BLaER1 treated with 17β-estradiol and CSF1 and Interleukin-3, amounts not matched to agents 10 nM and 100 nM (cell line): ENCODE results near the gene CDH23.
A peak's percentile ranks its signal among the peaks of the same experiment; 100 is the strongest.
"Not testable (repeated sequence)": the region's sequence is repeated elsewhere in the genome, so short reads cannot be mapped to it uniquely, and the experiment has no call there.

Experiments used
- H3K27ac ChIP-seq, 11 experiments: shearing (Covaris generic); formaldehyde crosslinking; 2 replicates each; pipeline ENCODE4 v1.8.1; 2022
- H3K27me3 ChIP-seq, 11 experiments: shearing (Covaris generic); formaldehyde crosslinking; 2 replicates each; pipeline ENCODE4 v1.8.1; 2022
- H3K36me3 ChIP-seq, 11 experiments: shearing (Covaris generic); formaldehyde crosslinking; 2 replicates each; pipeline ENCODE4 v1.8.1; 2022
- H3K4me1 ChIP-seq, 10 experiments: shearing (Covaris generic); formaldehyde crosslinking; 2 replicates each; pipeline ENCODE4 v1.8.1; 2022
- H3K4me2 ChIP-seq, 11 experiments: shearing (Covaris generic); formaldehyde crosslinking; 2 replicates each; pipeline ENCODE4 v1.8.1; 2022
- H3K4me3 ChIP-seq, 10 experiments: shearing (Covaris generic); formaldehyde crosslinking; 2 replicates each; pipeline ENCODE4 v1.8.1; 2022
- H3K9ac ChIP-seq, 11 experiments: shearing (Covaris generic); formaldehyde crosslinking; 2 replicates each; pipeline ENCODE4 v1.8.1; 2022
- H3K9me3 ChIP-seq, 11 experiments: shearing (Covaris generic); formaldehyde crosslinking; replicated peaks in 1 of 11; 2 replicates each; pipeline ENCODE4 v1.8.1; 2022
- H4K20me1 ChIP-seq, 11 experiments: shearing (Covaris generic); formaldehyde crosslinking; 2 replicates each; pipeline ENCODE4 v1.8.1; 2022
- Cebpa-rat ChIP-seq, 11 experiments: shearing (Covaris generic); IDR thresholded peaks; 2 replicates each; pipeline ENCODE4 v1.8.1; 2022

The CDH23 gene

DNA sequence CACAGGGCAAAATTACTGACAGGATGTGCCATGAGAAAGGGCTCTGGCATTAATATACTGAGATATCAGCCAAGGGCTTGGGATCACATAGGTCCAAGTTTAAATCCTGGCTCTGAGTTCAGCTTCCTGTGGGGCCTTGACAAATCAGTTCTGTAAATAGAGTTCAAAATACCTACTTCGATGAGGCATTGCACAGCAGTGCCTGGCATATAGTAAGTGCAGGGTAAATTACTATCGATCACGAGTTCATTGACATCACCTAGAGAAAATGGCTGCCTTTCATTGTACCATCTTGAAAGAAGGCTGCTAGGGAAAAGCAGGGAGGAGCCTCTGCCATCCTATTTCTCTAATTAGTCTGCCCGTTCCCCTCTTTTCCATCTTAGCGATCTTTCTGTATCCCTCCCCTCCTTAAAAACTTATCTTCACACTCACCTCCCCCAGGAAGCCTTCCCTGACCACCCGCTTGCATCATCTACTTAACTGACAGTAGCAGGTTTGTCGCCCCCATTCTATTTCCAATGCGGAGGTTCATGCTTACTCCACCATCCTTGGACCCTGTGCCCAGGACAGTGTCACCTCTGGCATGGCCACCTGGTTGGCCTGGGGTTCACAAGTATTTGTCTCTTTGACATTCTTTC lies 198.3 kb downstream of the CDH23 start:
- H3K4me1 ChIP-seq = peaks cover 71 to 99% (median 78%) of the 10 kb centered on the region in 10 experiments
- H3K27me3 ChIP-seq = no peaks in the 10 kb centered on the region
- H3K36me3 ChIP-seq = no peaks in the 10 kb centered on the region
- peak overlapping the region in 5 of 11 experiments; percentile 45 to 68 (median 46); a peak in 7 of 22 replicates for H3K4me2 ChIP-seq
- no peak overlapping the region for H3K4me3 ChIP-seq
- no peak for TF ChIP-seq Cebpa-rat (IDR thresholded peaks at IDR 0.05)
- H3K27ac ChIP-seq = peak overlapping the region in 1 of 11 experiments; percentile 34; a peak in 2 of 22 replicates
- no peaks in the 10 kb centered on the region for H4K20me1 ChIP-seq
- no peak overlapping the region for H3K9ac ChIP-seq
- no peaks in the 10 kb centered on the region for H3K9me3 ChIP-seq

DNA sequence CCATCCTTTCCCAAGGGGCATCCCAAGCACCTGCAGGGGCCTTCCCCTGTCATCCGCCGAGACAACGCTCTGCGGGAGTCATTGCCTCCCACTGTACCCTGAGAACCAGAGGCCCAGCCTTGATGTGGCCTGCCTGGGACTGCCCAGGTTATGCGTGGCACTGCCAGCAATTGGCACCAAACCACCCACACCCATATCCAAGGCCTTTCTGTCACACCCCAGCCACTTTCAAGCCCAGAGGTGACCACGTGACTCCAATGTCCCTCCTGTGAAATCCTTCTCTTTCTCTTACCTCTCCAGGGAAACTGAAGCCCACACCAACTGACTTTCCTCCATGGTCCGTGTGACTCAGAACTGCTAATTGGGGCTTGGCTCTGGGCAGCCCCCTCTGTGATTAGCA lies 198.9 kb downstream of the CDH23 start:
- Histone ChIP-seq H4K20me1 (no peaks in the 10 kb centered on the region), H3K27ac (peak overlapping the region in 2 of 11 experiments; percentile 14 to 34; a peak in 4 of 22 replicates), H3K4me2 (peak overlapping the region in 6 of 11 experiments; percentile 1 to 88 (median 38); a peak in 6 of 22 replicates), H3K27me3 (no peaks in the 10 kb centered on the region), H3K9ac (no peak overlapping the region), H3K9me3 (no peaks in the 10 kb centered on the region), H3K36me3 (no peaks in the 10 kb centered on the region), H3K4me3 (no peak overlapping the region), H3K4me1 (peaks cover 65 to 99% (median 74%) of the 10 kb centered on the region in 10 experiments)
- no peak for TF ChIP-seq Cebpa-rat (IDR thresholded peaks at IDR 0.05)

DNA sequence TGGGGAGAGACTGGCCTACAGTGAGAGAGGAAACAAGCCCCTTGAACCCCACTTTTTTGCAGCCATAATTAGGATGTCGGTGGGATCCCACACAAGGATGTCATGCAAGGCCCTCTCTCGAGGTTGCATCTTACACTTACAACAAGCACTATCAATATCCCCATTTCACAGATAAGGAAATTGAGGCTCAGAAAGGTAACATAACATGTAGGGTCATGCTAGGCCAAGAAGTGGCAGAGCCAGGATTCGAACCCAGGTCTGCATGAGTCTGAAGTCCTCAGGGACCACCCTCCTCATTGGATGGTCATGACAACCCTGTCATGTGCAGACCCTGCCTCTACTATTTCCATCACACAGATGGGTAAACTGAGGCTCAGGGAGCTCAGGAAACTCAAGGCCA lies 199.4 kb downstream of the CDH23 start:
- H3K9ac ChIP-seq = no peak overlapping the region

DNA sequence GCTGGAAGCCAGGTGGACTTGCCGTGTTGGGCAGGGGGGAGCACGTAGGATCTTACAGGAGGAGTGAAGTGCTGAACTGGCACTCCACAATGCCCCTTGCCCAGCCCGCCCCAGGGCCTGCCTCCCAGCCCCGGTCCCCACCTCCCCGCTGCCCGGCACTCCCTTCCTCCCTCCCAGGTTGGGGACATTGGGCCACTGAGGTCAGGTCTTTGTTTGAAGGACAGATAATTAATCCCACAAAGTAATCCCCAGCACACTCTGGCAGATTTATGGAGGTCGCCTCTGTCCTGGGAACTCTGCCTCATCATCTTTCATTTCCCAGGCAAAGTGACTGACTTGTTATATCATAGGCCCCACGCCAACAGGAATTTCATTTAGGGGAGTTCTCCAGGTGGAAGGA lies 200.0 kb downstream of the CDH23 start:
- no peaks in the 10 kb centered on the region for H3K27me3 ChIP-seq
- no peaks in the 10 kb centered on the region for H3K9me3 ChIP-seq
- peaks cover 54 to 99% (median 65%) of the 10 kb centered on the region in 10 experiments for H3K4me1 ChIP-seq
- H3K36me3 ChIP-seq = no peaks in the 10 kb centered on the region
- H3K4me2 ChIP-seq = peak overlapping the region in 3 of 11 experiments; percentile 31 to 88 (median 68); a peak in 7 of 22 replicates
- peak overlapping the region in 5 of 11 experiments; percentile 9 to 90 (median 84); a peak in 5 of 22 replicates for H3K27ac ChIP-seq
- no peak overlapping the region for H3K4me3 ChIP-seq
- no peak for TF ChIP-seq Cebpa-rat (IDR thresholded peaks at IDR 0.05)
- no peaks in the 10 kb centered on the region for H4K20me1 ChIP-seq
- H3K9ac ChIP-seq = peak overlapping the region in 1 of 11 experiments; percentile 75; a peak in 1 of 22 replicates

More for the DNA sequence above, 199.4 kb downstream of the CDH23 start:
- H3K27me3 ChIP-seq = no peaks in the 10 kb centered on the region
- H3K4me1 ChIP-seq = peaks cover 60 to 99% (median 71%) of the 10 kb centered on the region in 10 experiments
- TF ChIP-seq Cebpa-rat (IDR thresholded peaks at IDR 0.05) = no peak
- no peaks in the 10 kb centered on the region for H4K20me1 ChIP-seq
- H3K27ac ChIP-seq = peak overlapping the region in 3 of 11 experiments; percentile 9 to 90 (median 14); a peak in 3 of 22 replicates
- H3K9me3 ChIP-seq = no peaks in the 10 kb centered on the region
- no peaks in the 10 kb centered on the region for H3K36me3 ChIP-seq
- no peak overlapping the region for H3K4me3 ChIP-seq
- peak overlapping the region in 3 of 11 experiments; percentile 31 to 88 (median 68); a peak in 5 of 22 replicates for H3K4me2 ChIP-seq

DNA sequence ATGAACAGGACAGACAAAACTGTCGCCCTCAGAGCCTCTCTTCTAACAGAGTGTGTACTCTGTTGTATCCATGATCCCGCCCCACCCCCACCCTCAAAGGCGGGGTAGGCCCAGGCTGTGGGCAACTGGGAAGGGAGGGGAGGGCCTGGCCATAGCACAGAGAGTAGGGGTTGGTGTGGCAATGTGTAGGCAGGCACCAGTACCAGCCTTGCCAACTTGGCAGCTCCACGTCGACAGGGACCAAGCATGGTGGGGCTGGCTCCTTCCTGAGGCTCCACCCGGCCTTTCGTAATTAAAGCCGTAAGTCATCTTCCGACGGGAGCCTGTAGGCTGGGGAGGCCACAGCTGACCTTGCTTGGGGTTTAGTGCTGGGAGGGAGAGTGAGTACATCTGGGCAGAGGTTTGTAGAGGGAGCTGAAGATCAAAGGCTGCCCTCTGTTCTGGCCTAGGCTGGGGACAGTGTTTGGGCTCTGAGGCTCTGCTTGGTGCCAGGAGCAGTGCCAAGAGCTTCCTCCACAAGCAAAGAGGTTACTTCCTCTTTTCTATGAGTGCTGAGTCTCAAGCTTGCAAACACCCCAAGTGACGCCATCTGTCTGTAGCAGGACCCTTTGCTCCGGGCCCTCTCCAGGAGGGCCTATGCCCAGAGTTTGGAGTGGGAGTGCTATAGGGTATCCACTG lies 201.2 kb downstream of the CDH23 start:
- peak overlapping the region in 1 of 10 experiments; percentile 16; a peak in 1 of 20 replicates for H3K4me3 ChIP-seq
- peak overlapping the region; percentile 28 to 90 (median 73) for H3K27ac ChIP-seq
- no peak for TF ChIP-seq Cebpa-rat (IDR thresholded peaks at IDR 0.05)
- H3K9ac ChIP-seq = peak overlapping the region in 8 of 11 experiments; percentile 21 to 75 (median 56); a peak in 15 of 22 replicates
- H3K4me1 ChIP-seq = peaks cover 42 to 93% (median 53%) of the 10 kb centered on the region in 10 experiments
- no peaks in the 10 kb centered on the region for H3K27me3 ChIP-seq
- H3K4me2 ChIP-seq = peak overlapping the region; percentile 40 to 88 (median 65)
- no peaks in the 10 kb centered on the region for H3K9me3 ChIP-seq
- no peaks in the 10 kb centered on the region for H4K20me1 ChIP-seq
- no peaks in the 10 kb centered on the region for H3K36me3 ChIP-seq

DNA sequence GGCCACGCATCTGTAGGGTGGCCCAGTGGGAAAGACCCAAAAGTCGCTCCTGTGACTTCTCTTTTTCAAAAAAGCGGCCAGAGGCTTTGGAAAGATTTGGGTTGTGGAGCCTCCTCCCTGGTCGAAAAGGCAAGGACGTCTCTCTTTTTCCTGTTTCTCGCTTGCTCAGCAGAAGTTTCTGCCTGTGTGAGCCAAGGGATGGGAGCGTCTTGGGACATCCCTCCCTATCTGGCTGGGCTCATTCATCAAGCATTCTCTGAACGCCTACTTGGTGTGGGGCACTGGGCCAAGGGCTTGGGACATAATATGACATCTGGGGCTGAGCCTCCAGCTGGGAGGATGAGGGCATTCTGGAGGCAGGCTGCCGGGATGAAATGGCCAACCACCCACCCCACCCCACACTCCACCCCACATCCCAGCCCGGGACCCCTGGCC lies 201.9 kb downstream of the CDH23 start:
- Histone ChIP-seq H3K36me3 (no peaks in the 10 kb centered on the region), H4K20me1 (no peaks in the 10 kb centered on the region), H3K9me3 (no peaks in the 10 kb centered on the region), H3K4me1 (peaks cover 36 to 94% (median 47%) of the 10 kb centered on the region in 10 experiments), H3K9ac (peak overlapping the region in 7 of 11 experiments; percentile 21 to 75 (median 62); a peak in 12 of 22 replicates), H3K4me2 (peak overlapping the region; percentile 40 to 88 (median 65)), H3K4me3 (peak overlapping the region in 1 of 10 experiments; percentile 16; a peak in 1 of 20 replicates), H3K27ac (peak overlapping the region; percentile 28 to 90 (median 73); a peak in 21 of 22 replicates), H3K27me3 (no peaks in the 10 kb centered on the region)
- TF ChIP-seq Cebpa-rat (IDR thresholded peaks at IDR 0.05) = no peak

DNA sequence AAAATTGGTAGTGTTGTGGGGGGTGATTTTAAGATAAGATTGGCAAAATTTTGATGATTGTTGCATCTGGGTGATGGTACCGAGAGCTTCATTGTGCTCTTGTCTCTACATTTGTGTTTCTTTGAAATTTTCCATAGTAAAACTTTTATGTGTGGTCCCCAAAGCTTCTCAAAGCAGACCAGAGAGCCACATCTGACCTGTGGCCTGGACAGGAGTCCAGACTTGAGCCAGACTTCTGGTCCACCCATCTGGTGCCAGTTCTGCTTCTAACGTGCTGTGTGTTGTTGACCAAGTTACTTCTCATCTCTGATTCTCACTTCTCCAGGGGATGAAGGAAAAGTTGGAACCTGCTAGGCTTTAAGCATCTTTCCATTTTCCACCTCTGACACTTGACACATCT lies 202.8 kb downstream of the CDH23 start:
- H3K9ac ChIP-seq = peak overlapping the region in 2 of 11 experiments; percentile 21 to 75; a peak in 2 of 22 replicates
- H3K27me3 ChIP-seq = no peaks in the 10 kb centered on the region
- H3K9me3 ChIP-seq = no peaks in the 10 kb centered on the region
- peak overlapping the region in 3 of 11 experiments; percentile 41 to 90 (median 89); a peak in 5 of 22 replicates for H3K27ac ChIP-seq
- H4K20me1 ChIP-seq = no peaks in the 10 kb centered on the region
- H3K4me3 ChIP-seq = no peak overlapping the region
- H3K4me2 ChIP-seq = peak overlapping the region in 3 of 11 experiments; percentile 68 to 88 (median 85); a peak in 6 of 22 replicates
- H3K4me1 ChIP-seq = peaks cover 28 to 94% (median 42%) of the 10 kb centered on the region in 10 experiments
- H3K36me3 ChIP-seq = no peaks in the 10 kb centered on the region
- no peak for TF ChIP-seq Cebpa-rat (IDR thresholded peaks at IDR 0.05)

DNA sequence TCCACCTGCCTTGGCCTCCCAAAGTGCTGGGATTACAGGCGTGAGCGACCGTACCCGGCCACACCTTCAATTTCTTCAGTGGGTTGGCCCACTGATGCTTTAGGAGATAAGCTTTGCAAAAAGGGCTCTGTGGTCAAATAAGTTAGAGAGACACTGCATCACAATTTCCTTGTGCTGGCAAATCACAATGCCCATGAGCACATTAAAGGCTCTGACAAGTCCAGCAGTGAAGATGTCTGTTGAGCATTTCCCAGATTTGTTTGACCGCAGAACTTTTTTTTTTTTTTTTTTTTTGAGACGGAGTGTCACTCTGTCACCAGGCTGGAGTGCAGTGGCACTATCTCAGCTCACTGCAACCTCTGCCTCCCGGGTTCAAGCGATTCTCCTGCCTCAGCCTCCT lies 203.5 kb downstream of the CDH23 start:
- H3K27ac ChIP-seq = peak overlapping the region in 3 of 11 experiments; percentile 47 to 90 (median 62); a peak in 5 of 22 replicates

DNA sequence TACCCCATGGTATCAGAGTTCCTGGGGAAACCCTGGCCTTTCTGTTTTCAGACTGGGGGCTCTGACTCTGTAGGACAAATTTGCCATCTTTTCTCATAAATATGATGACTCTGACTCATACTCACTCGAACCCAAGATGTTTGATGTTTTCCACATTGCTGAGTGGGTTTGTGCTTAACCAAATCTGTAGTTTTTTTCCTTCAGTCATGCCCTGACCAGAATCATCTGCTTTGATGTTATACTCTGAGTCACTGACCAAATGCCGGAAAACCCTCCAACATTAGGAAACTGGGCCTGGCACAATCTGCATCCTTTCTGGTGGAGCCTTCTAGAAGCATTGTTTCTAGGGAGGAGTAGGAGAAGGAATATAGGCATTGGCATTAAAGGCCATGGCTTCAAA lies 204.1 kb downstream of the CDH23 start:
- no peaks in the 10 kb centered on the region for H3K36me3 ChIP-seq
- H3K9me3 ChIP-seq = no peaks in the 10 kb centered on the region
- H3K27ac ChIP-seq = peak overlapping the region in 3 of 11 experiments; percentile 47 to 90 (median 62); a peak in 5 of 22 replicates
- H3K9ac ChIP-seq = peak overlapping the region in 3 of 11 experiments; percentile 42 to 52 (median 48); a peak in 4 of 22 replicates
- H4K20me1 ChIP-seq = no peaks in the 10 kb centered on the region
- peaks cover 17 to 89% (median 32%) of the 10 kb centered on the region in 10 experiments for H3K4me1 ChIP-seq
- no peak overlapping the region for H3K4me3 ChIP-seq
- peak overlapping the region in 3 of 11 experiments; percentile 51 to 88 (median 85); a peak in 6 of 22 replicates for H3K4me2 ChIP-seq
- no peaks in the 10 kb centered on the region for H3K27me3 ChIP-seq
- TF ChIP-seq Cebpa-rat (IDR thresholded peaks at IDR 0.05) = no peak

More for the DNA sequence above, 203.5 kb downstream of the CDH23 start:
- not testable (repeated sequence) for H3K27me3 ChIP-seq, H3K36me3 ChIP-seq, H3K9me3 ChIP-seq, H4K20me1 ChIP-seq, H3K4me3 ChIP-seq
- Histone ChIP-seq H3K4me1 (peaks cover 22 to 94% (median 38%) of the 10 kb centered on the region in 10 experiments), H3K9ac (peak overlapping the region in 3 of 11 experiments; percentile 42 to 52 (median 48); a peak in 3 of 22 replicates), H3K4me2 (peak overlapping the region in 3 of 11 experiments; percentile 68 to 88 (median 85); a peak in 5 of 22 replicates)
